Upper lobe of left lung (tissue), 6 donors: ENCODE measurements around the gene ASB1. TPM values are rescaled to one million over a fixed set of nuclear protein-coding genes. Genes with fewer than 3 reads are reported as not detected.

ENCODE experiments used
- ATAC-seq, 2 donors: fragments of 200-7000 bp; cut with Tn5 transposase; one replicate each; pipeline ENCODE4 v1.9.1; 2022; ENCODE audit warnings: mild to moderate bottlenecking in 2 of 2, moderate library complexity in 2 of 2; ENCODE audit not compliant: low FRiP score in 2 of 2
- DNase-seq, 2 donors: peaks; one replicate each; pipeline ENCODE4 v3.0.0-alpha.2; 2019 to 2020
- H3K27ac ChIP-seq, 4 donors: fragments of 200-600 bp; sonication (generic); one replicate each; pipeline ENCODE4 v1.5.1; 2016 to 2019
- H3K27me3 ChIP-seq, 4 donors: fragments of 200-600 bp; sonication (generic); one replicate each; pipeline ENCODE4 v1.5.1; 2017 to 2019
- H3K36me3 ChIP-seq, 4 donors: fragments of 200-600 bp; sonication (generic); one replicate each; pipeline ENCODE4 v1.5.1; 2016 to 2019
- H3K4me1 ChIP-seq, 4 donors: fragments of 200-600 bp; sonication (generic); one replicate each; pipeline ENCODE4 v1.5.1; 2018 to 2019
- H3K4me3 ChIP-seq, 4 donors: fragments of 200-600 bp; sonication (generic); one replicate each; pipeline ENCODE4 v1.5.1; 2017 to 2019; ENCODE audit warnings: mild to moderate bottlenecking in 2 of 4, moderate library complexity in 1 of 4
- H3K9me3 ChIP-seq, 4 donors: fragments of 200-600 bp; sonication (generic); one replicate each; pipeline ENCODE4 v1.5.1; 2018 to 2019
- EP300 ChIP-seq, 4 donors: sonication (generic); formaldehyde crosslinking; IDR thresholded peaks; one replicate each; pipeline ENCODE4 v1.5.1; 2017; ENCODE audit warnings: antibody characterized with exemption in 4 of 4, control low read depth in 2 of 4
- POLR2A ChIP-seq, 4 donors: fragments of 450-650 bp; IDR thresholded peaks; one replicate each; pipeline ENCODE4 v1.5.1; 2016 to 2017; ENCODE audit warnings: antibody characterized with exemption in 4 of 4, mild to moderate bottlenecking in 2 of 4
- POLR2AphosphoS5 ChIP-seq, 2 donors: sonication (generic); formaldehyde crosslinking; IDR thresholded peaks; one replicate each; pipeline ENCODE4 v1.5.1; 2017; ENCODE audit warnings: antibody characterized with exemption in 2 of 2
- WGBS, 2 donors: methylation state at CpG; one replicate each; pipeline ENCODE4 v1.1.5; 2017 to 2018; 5-methylcytosine and 5-hydroxymethylcytosine counted together
- total RNA-seq, 6 donors: library from RNA; depleted of rRNA in 4 of 6; stranded (reverse); fragments of >200 nt in 4 of 6; gene quantifications; one replicate each; pipeline versions ENCODE4 v1.1.0 to v1.2.1, GENCODE V29; 2016 to 2021
- TF ChIP-seq, protein P1 (sequence below), 6 experiments: fragments of 450-650 bp in 4 of 6; fragments of 200-600 bp in 2 of 6; sonication (generic) in 2 of 6; IDR thresholded peaks; one replicate each; pipeline ENCODE4 v1.5.1; 2016 to 2019; ENCODE audit warnings: antibody characterized with exemption in 6 of 6
- donor health status: DM: no; HTN: no; CAD: no; lungs with moderate emphysema.
- donor health status: DM: no; HTN: yes; CAD: no; lungs with severe emphysema.

The ASB1 gene
- total RNA-seq, 6 donors from 2014 or later, result 12.7 to 29.4 (median 24.3) TPM

DNA sequence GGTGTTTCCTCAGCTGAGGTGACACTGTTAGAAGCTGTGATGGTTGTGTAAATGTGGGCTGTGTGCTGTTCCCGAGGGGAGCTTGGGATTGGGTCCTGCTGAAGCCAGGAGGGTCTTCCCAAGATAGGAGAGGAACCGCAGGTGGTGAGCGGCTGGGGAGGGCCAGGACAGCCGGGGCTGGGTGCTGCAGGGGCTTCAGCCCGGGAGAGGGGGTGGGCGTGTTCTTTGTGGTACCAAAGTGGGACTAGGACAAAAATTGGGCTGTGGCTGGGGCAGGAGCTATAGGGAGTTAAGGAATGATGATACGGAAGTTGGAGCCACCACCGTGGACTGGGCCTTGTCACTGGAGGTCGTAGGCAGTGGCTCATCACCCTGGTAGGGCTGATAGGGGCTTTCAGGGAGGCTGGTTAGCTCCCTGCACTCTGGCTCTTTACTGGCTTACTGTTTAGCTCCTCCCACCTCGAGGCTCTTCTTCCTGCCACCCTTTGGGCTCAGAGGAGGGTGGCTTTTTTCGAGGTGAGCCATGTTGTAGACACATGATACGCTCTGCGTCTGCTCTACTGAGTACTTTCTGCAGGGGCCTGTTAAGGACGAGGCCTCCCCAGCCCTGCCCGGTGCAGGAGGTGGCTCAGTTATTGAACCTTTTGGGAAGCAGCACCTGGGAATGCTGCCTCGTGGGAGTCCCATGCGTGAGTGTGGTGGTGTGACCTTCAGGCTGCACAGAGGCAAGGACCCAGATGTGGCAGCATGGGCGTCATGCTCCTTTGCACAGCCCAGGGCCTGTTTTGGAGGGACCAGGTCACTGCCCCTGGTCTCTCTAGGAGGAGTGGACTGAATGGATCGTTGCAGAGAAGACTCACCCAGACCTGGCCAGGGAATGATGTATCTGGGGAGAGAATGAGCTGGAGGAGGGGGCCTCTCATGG is 21.6 kb downstream of the ASB1 start:
- H3K4me3 ChIP-seq, result no peak overlapping the region
- no peak for TF ChIP-seq EP300 (IDR thresholded peaks at IDR 0.05)
- TF ChIP-seq POLR2AphosphoS5 (IDR thresholded peaks at IDR 0.05), result no peak
- TF ChIP-seq POLR2A (IDR thresholded peaks at IDR 0.05), result no peak
- TF ChIP-seq, protein P1, sequence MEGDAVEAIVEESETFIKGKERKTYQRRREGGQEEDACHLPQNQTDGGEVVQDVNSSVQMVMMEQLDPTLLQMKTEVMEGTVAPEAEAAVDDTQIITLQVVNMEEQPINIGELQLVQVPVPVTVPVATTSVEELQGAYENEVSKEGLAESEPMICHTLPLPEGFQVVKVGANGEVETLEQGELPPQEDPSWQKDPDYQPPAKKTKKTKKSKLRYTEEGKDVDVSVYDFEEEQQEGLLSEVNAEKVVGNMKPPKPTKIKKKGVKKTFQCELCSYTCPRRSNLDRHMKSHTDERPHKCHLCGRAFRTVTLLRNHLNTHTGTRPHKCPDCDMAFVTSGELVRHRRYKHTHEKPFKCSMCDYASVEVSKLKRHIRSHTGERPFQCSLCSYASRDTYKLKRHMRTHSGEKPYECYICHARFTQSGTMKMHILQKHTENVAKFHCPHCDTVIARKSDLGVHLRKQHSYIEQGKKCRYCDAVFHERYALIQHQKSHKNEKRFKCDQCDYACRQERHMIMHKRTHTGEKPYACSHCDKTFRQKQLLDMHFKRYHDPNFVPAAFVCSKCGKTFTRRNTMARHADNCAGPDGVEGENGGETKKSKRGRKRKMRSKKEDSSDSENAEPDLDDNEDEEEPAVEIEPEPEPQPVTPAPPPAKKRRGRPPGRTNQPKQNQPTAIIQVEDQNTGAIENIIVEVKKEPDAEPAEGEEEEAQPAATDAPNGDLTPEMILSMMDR (IDR thresholded peaks at IDR 0.05), result no peak
- H3K27ac ChIP-seq, result peak overlapping the region in 1 of 4 donors; percentile 9
- WGBS, 2 donors, result 89 to 96% methylated on average over 10 to 19 of the region's 19 CpGs
- no peaks in the 10 kb centered on the region for H3K9me3 ChIP-seq
- H3K36me3 ChIP-seq, result peaks cover 29 to 83% (median 62%) of the 10 kb centered on the region in 4 donors
- H3K4me1 ChIP-seq, result peaks cover 0 to 12% (median 9%) of the 10 kb centered on the region in 4 donors
- no peak for DNase-seq
- no peak for ATAC-seq
- H3K27me3 ChIP-seq, result no peaks in the 10 kb centered on the region

DNA sequence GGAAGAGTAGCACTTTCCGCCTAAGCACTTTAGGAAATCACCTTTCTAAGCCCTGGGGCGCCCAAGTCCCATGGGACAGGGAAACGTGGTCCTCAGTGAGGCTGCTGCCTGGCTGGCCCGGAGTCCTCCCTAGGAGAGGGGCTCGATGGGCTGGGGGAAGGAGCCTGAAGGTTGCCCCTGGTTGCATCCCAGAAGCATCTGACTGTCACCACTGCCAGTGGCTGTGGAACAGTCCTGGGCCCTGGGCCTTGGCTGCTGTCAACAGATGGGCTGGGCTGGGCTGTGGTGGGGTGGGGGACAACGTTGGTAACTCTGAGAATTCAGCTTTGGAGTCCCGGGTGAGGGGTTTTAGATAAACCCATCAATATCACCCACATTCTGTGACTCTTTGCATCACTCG is 22.5 kb downstream of the ASB1 start:
- no peaks in the 10 kb centered on the region for H3K27me3 ChIP-seq
- no peak overlapping the region for H3K4me3 ChIP-seq
- H3K36me3 ChIP-seq, result peaks cover 26 to 80% (median 60%) of the 10 kb centered on the region in 4 donors
- no peak for TF ChIP-seq POLR2A (IDR thresholded peaks at IDR 0.05)
- no peak for TF ChIP-seq POLR2AphosphoS5 (IDR thresholded peaks at IDR 0.05)
- TF ChIP-seq, protein P1 (IDR thresholded peaks at IDR 0.05), result no peak
- TF ChIP-seq EP300 (IDR thresholded peaks at IDR 0.05), result no peak
- peak overlapping the region in 3 of 4 donors; percentile 1 to 40 (median 9) for H3K27ac ChIP-seq
- H3K4me1 ChIP-seq, result peaks cover 0 to 12% (median 9%) of the 10 kb centered on the region in 4 donors
- no peak for ATAC-seq
- no peak for DNase-seq
- 86 to 91% methylated on average over 4 to 6 of the region's 8 CpGs for WGBS, 2 donors
- H3K9me3 ChIP-seq, result no peaks in the 10 kb centered on the region

- no peaks in the 10 kb centered on the region for H3K9me3 ChIP-seq
Observed at GRCh38 chr2:238449909-238450417, 23.2 kb downstream of the ASB1 start.

DNA sequence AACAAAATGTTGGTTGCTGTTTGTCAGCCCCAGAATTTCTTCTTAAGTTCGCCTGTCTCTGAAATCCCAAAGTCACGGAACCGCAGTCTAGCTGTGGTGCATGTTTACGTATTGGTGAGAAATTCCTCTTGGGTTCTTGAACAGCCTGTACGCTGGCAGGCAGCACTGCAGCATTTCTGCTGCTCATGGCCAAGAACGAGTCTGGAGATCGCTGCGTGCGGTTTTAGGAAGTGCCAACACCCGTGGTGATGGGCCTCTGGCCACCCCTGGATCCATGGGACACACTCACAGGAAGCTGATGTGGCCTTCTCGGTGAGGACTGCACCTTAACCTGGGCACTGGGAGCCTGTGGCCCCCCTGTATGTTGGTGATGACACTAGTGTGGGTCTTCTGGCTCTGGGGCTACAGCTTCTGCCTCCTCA is 23.7 kb downstream of the ASB1 start:
- ATAC-seq (no peak), DNase-seq (no peak)
- TF ChIP-seq POLR2A (IDR thresholded peaks at IDR 0.05), result no peak
- no peak for TF ChIP-seq POLR2AphosphoS5 (IDR thresholded peaks at IDR 0.05)
- TF ChIP-seq, protein P1 (IDR thresholded peaks at IDR 0.05), result no peak
- TF ChIP-seq EP300 (IDR thresholded peaks at IDR 0.05), result no peak
- Histone ChIP-seq H3K4me1 (peaks cover 0 to 12% (median 9%) of the 10 kb centered on the region in 4 donors), H3K27me3 (no peaks in the 10 kb centered on the region), H3K9me3 (no peaks in the 10 kb centered on the region), H3K36me3 (peaks cover 15 to 67% (median 48%) of the 10 kb centered on the region in 4 donors), H3K27ac (peak overlapping the region in 2 of 4 donors; percentile 13 to 46), H3K4me3 (no peak overlapping the region)
- 75 to 79% methylated on average over 9 to 11 of the region's 11 CpGs for WGBS, 2 donors

More at GRCh38 chr2:238449909-238450417, 23.2 kb downstream of the ASB1 start:
- H3K4me1 ChIP-seq, result peaks cover 0 to 12% (median 9%) of the 10 kb centered on the region in 4 donors
- DNase-seq (peak in 1 of 2 donors; percentile 90), ATAC-seq (peak; percentile 70 to 81)
- H3K27me3 ChIP-seq, result no peaks in the 10 kb centered on the region
- TF ChIP-seq POLR2A (IDR thresholded peaks at IDR 0.05), result no peak
- TF ChIP-seq EP300 (IDR thresholded peaks at IDR 0.05), result peak in 1 of 4 donors; percentile 15
- peak; percentile 47 to 78 for TF ChIP-seq POLR2AphosphoS5 (IDR thresholded peaks at IDR 0.05)
- TF ChIP-seq, protein P1 (IDR thresholded peaks at IDR 0.05), result no peak
- 59 to 60% methylated on average over 9 of the region's 9 CpGs for WGBS, 2 donors
- no peak overlapping the region for H3K4me3 ChIP-seq
- H3K27ac ChIP-seq, result peak overlapping the region in 2 of 4 donors; percentile 13 to 46
- H3K36me3 ChIP-seq, result peaks cover 19 to 72% (median 53%) of the 10 kb centered on the region in 4 donors
